Thymus (tissue), 11 donors: Measurements from ENCODE around the gene OSBPL1A. TPM values are rescaled to one million over a fixed set of nuclear protein-coding genes. Genes with fewer than 3 reads are reported as not detected.
"Not testable (repeated sequence)": the region's sequence is repeated elsewhere in the genome, so short reads cannot be mapped to it uniquely, and the experiment has no call there.

ENCODE experiments used
- DNase-seq, 9 donors: peaks; one replicate each; pipeline ENCODE4 v3.0.0-alpha.2; 2013; ENCODE audit warnings: low spot score in 9 of 9, low read depth in 6 of 9, missing footprints in 1 of 9
- H3K27ac ChIP-seq, 2 donors: one replicate each; pipeline ENCODE4 v1.5.1; 2013; ENCODE audit warnings: control low read depth in 1 of 2, low read depth in 1 of 2, low read length in 1 of 2, mild to moderate bottlenecking in 1 of 2, moderate library complexity in 1 of 2
- H3K27me3 ChIP-seq, 2 donors: one replicate each; pipeline ENCODE4 v1.5.1; 2013; ENCODE audit warnings: low read length in 1 of 2; ENCODE audit not compliant: control insufficient read depth in 2 of 2, insufficient read depth in 1 of 2
- H3K36me3 ChIP-seq, 2 donors: one replicate each; pipeline ENCODE4 v1.5.1; 2013; ENCODE audit warnings: low read length in 1 of 2, mild to moderate bottlenecking in 1 of 2, moderate library complexity in 1 of 2; ENCODE audit not compliant: control insufficient read depth in 2 of 2, insufficient read depth in 2 of 2
- H3K4me1 ChIP-seq, 2 donors: one replicate each; pipeline ENCODE4 v1.5.1; 2013; ENCODE audit warnings: low read length in 2 of 2; ENCODE audit not compliant: control insufficient read depth in 2 of 2, insufficient read depth in 2 of 2
- H3K4me3 ChIP-seq, 2 donors: one replicate each; pipeline ENCODE4 v1.5.1; 2013; ENCODE audit warnings: low read length in 2 of 2, control low read depth in 1 of 2, mild to moderate bottlenecking in 1 of 2
- H3K9me3 ChIP-seq, 2 donors: one replicate each; pipeline ENCODE4 v1.5.1; 2013; ENCODE audit warnings: low read length in 1 of 2, mild to moderate bottlenecking in 1 of 2; ENCODE audit not compliant: control insufficient read depth in 2 of 2, insufficient read depth in 1 of 2
- WGBS: extraction: QIAGEN DNeasy Blood & Tissue Kit; methylation state at CpG from one replicate; pipeline ENCODE4 v1.1.7; 2013; 5-methylcytosine and 5-hydroxymethylcytosine counted together
- polyA plus RNA-seq: library from polyadenylated mRNA; stranded (reverse); fragments of 200-250 nt; gene quantifications from one replicate; pipeline ENCODE4 v1.2.3, GENCODE V29; 2013
- total RNA-seq: library from RNA; stranded (reverse); fragments of 120-200 nt; gene quantifications from one replicate; pipeline ENCODE4 v1.2.4, GENCODE V29; 2013
- donor health status: healthy.

OSBPL1A gene
- total and polyA plus RNA-seq, 2 donors: 10.7 to 21.0 TPM

DNA sequence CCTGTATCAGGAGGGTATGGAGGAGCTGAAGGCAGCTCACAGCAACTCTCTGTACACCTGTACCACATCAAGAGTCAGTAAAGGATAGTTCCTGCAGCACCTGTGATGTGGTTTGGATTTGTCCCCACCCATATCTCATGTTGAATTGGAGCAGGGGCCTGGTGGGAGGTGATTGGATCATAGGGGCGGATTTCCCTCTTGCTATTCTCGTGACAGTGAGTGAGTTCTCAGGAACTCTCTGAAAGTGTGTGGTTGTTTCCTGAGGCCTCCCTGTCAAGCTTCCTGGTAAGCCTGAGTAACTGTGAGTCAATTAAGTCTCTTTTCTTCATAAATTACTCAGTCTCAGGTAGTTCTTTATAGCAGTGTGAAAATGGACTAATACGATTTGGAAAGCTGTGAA, 28.9 kb downstream of the OSBPL1A start:
- Histone ChIP-seq H3K4me1 (peaks cover 8 to 18% of the 10 kb centered on the region in 2 donors), H3K36me3 (peaks cover 0 to 3% of the 10 kb centered on the region in 2 donors), H3K27ac (no peak overlapping the region), H3K27me3 (no peaks in the 10 kb centered on the region), H3K4me3 (no peak overlapping the region), H3K9me3 (no peaks in the 10 kb centered on the region)
- peak in 2 of 9 donors; percentile 5 to 26 for DNase-seq
- WGBS: 67% methylated on average over 3 of the region's 3 CpGs

GRCh38 chr18:24366328-24366727, 31.3 kb downstream of the OSBPL1A start:
- no peak for DNase-seq
- 97% methylated on average over 3 of the region's 3 CpGs for WGBS
- Histone ChIP-seq H3K4me1 (peaks cover 8 to 18% of the 10 kb centered on the region in 2 donors), H3K9me3 (no peaks in the 10 kb centered on the region), H3K36me3 (peaks cover 0 to 3% of the 10 kb centered on the region in 2 donors), H3K4me3 (no peak overlapping the region), H3K27ac (no peak overlapping the region), H3K27me3 (no peaks in the 10 kb centered on the region)

DNA sequence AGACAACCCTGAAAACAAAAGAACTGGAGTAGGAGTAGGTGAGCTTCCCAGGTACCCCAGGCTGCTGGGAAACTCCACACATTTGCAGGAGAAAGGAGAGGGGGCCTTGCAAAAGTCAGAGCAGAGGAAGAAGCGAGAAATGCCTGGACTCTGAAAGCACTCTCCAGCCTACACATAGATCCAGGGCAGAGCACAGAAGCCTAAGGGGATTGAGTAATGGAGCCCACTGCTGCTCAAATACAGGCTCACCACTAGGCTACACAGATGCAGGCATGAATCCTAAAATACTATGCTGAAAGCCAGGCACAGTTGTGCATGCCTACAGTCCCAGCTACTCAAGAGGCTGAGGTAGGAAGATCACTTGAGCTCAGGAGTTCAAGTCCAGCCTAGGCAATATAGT, 33.4 kb downstream of the OSBPL1A start:
- H3K4me3 ChIP-seq: no peak overlapping the region
- 98% methylated on average over 1 of the region's 1 CpG for WGBS
- no peak for DNase-seq

DNA sequence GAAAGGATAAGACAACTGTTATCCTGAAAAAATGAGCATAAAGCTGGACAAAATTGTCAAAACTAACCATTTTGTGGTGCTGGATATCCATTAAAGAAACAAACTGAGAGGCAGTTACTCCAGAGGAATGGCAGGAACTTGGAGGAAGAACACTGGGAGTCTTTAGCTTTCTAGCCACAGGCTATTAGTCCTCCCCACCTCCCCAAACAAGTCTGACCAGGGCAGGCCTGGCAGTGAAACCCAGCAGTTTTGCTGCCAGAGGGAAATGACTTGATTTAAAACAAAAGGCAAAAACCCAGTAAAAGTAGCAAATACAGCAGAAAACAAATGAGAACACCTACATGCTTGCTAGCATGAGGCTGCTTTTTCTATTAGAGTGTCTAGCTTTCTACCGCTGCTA, 34.9 kb downstream of the OSBPL1A start:
- H3K27ac ChIP-seq: no peak overlapping the region
- WGBS: 100% methylated on average over 1 of the region's 1 CpG

More for the DNA sequence above, 33.4 kb downstream of the OSBPL1A start:
- Histone ChIP-seq H3K36me3 (peaks cover 0 to 3% of the 10 kb centered on the region in 2 donors), H3K9me3 (no peaks in the 10 kb centered on the region), H3K4me1 (peaks cover 4 to 9% of the 10 kb centered on the region in 2 donors), H3K27ac (no peak overlapping the region), H3K27me3 (no peaks in the 10 kb centered on the region)

DNA sequence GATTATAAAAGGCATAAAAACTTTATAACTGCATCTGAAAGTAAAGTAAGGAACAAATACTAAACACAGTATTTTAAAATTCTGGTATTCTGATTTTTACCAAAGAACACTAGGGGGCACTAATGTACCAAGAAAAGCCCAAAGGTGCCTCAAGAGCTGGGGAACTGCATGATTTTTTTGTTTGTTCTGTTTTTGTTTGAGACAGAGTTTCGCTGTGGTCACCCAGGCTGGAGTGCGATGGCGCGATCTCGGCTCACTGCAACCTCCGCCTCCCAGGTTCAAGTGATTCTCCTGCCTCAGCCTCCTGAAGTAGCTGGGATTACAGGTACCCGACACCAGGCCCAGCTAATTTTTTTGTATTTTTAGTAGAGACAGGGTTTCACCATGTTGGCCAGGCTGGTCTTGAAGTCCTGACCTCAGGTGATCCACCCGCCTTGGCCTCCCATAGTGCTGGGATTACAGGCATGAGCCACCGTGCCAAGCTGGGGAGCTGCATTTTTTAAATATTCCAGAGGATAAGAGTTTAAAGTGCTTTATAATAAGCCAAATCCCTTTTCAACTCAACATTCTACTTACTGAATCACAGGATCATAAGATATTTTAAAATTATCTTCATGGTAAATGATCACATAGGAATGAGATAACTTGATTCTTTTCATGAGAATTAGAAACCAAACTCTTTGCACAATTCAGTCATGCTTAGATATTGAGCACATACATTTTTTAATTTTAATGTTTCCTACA, 37.7 kb downstream of the OSBPL1A start:
- not testable (repeated sequence) for H3K4me1 ChIP-seq, H3K4me3 ChIP-seq, H3K9me3 ChIP-seq, H3K36me3 ChIP-seq, H3K27ac ChIP-seq, H3K27me3 ChIP-seq
- DNase-seq: peak in 8 of 9 donors; percentile 22 to 77 (median 40)
- 40% methylated on average over 9 of the region's 9 CpGs for WGBS

More for the DNA sequence above, 34.9 kb downstream of the OSBPL1A start:
- Histone ChIP-seq H3K9me3 (no peaks in the 10 kb centered on the region), H3K27me3 (no peaks in the 10 kb centered on the region), H3K4me1 (no peaks in the 10 kb centered on the region), H3K4me3 (no peak overlapping the region), H3K36me3 (peaks cover 0 to 3% of the 10 kb centered on the region in 2 donors)
- DNase-seq: no peak

- no peaks in the 10 kb centered on the region for H3K9me3 ChIP-seq
- no peaks in the 10 kb centered on the region for H3K27me3 ChIP-seq
- H3K4me3 ChIP-seq: no peak overlapping the region
- no peaks in the 10 kb centered on the region for H3K36me3 ChIP-seq
- DNase-seq: no peak
- WGBS: 96% methylated on average over 6 of the region's 6 CpGs
- no peak overlapping the region for H3K27ac ChIP-seq
- no peaks in the 10 kb centered on the region for H3K4me1 ChIP-seq
These were observed 43.3 kb downstream of the OSBPL1A start for GRCh38 chr18:24354278-24354677.

- Histone ChIP-seq H3K27ac (no peak overlapping the region), H3K4me1 (no peaks in the 10 kb centered on the region), H3K4me3 (no peak overlapping the region), H3K9me3 (no peaks in the 10 kb centered on the region), H3K27me3 (no peaks in the 10 kb centered on the region), H3K36me3 (no peaks in the 10 kb centered on the region)
- DNase-seq: no peak
These were observed 51.4 kb downstream of the OSBPL1A start for GRCh38 chr18:24346254-24346653.

GRCh38 chr18:24344509-24344908, 53.1 kb downstream of the OSBPL1A start:
- Histone ChIP-seq H3K4me1 (no peaks in the 10 kb centered on the region), H3K27ac (no peak overlapping the region), H3K4me3 (no peak overlapping the region), H3K9me3 (no peaks in the 10 kb centered on the region), H3K27me3 (no peaks in the 10 kb centered on the region), H3K36me3 (no peaks in the 10 kb centered on the region)
- DNase-seq: no peak
- 98% methylated on average over 6 of the region's 6 CpGs for WGBS

DNA sequence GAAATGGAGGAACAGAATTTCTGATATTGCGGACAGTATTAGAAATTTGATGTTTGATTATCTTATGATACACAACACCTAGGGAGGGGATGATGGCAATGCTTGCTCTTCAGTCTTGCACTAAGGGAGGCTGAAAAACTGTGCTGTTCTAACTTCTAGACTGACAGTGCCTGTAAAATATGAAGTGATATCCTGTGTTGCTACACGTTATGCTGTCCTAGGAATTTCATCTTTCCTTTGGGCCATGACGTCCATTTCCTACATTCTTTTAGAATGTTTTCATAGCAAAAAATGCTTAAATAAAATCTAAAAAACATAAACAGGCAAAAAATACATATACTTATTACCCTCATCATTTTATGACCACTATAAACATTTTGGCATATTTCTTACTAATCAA, 55.3 kb downstream of the OSBPL1A start:
- DNase-seq: no peak
- Histone ChIP-seq H3K27me3 (no peaks in the 10 kb centered on the region), H3K9me3 (no peaks in the 10 kb centered on the region), H3K4me3 (no peak overlapping the region), H3K27ac (no peak overlapping the region), H3K36me3 (no peaks in the 10 kb centered on the region), H3K4me1 (no peaks in the 10 kb centered on the region)
- 94% methylated on average over 3 of the region's 3 CpGs for WGBS
